Measurements from ENCODE around the gene ADORA1. TPM values are rescaled to one million over a fixed set of nuclear protein-coding genes. Genes with fewer than 3 reads are reported as not detected.

The ADORA1 gene
- total RNA-seq, 1 donor from 2014 or later: 7.0 TPM

GRCh38 chr1:203086992-203087763, 40.3 kb upstream of the ADORA1 start:
- no peak for TF ChIP-seq CTCF (IDR thresholded peaks at IDR 0.05; ENCODE audit: insufficient read depth, low read length, poor library complexity, severe bottlenecking)
- Histone ChIP-seq H3K4me3 (ENCODE audit: low read depth, low read length) (no peak overlapping the region), H3K27me3 (ENCODE audit: control insufficient read depth, insufficient read depth, low read length) (peaks cover 10% of the 10 kb centered on the region), H3K36me3 (ENCODE audit: control insufficient read depth, insufficient read depth, low read length) (no peaks in the 10 kb centered on the region)
- DNase-seq (ENCODE audit: low read depth): no peak

GRCh38 chr1:203088441-203088840, 39.1 kb upstream of the ADORA1 start:
- Histone ChIP-seq H3K4me3 (ENCODE audit: low read depth, low read length) (no peak overlapping the region), H3K36me3 (ENCODE audit: control insufficient read depth, insufficient read depth, low read length) (no peaks in the 10 kb centered on the region), H3K27me3 (ENCODE audit: control insufficient read depth, insufficient read depth, low read length) (peaks cover 4% of the 10 kb centered on the region)
- no peak for TF ChIP-seq CTCF (IDR thresholded peaks at IDR 0.05; ENCODE audit: insufficient read depth, low read length, poor library complexity, severe bottlenecking)
- no peak for DNase-seq (ENCODE audit: low read depth)

DNA sequence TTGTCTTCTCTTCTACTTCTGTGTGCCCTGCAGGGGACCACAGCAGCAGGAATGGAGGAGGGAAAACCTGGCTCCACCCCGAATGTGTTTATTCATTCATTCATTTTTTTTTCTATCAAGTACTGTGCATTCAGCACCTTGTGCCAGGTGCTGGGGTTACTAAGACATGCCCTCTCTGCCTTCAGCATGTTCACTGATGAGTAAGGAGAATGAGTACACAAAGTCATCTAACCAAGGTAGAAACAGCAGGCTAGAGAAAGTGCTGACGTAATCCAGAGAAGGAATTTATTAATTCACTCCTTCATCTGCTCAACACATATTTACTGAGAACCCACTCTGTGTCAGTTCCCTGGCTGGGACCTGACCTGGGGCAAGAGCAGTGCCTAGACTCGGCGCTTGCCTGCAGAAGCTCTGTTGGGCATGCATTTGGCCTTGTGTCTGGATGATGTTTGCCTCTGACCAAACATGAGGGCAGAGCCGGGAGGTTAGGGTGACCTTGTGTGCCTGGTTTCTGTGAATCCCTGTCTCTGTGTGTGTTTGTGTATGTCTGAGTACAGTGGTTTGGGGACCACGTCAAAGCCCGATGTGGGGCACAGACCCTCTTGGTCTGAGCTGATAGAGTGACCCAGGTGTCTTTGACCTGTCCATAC, 38.4 kb upstream of the ADORA1 start:
- Histone ChIP-seq H3K27me3 (ENCODE audit: control insufficient read depth, insufficient read depth, low read length) (peaks cover 4% of the 10 kb centered on the region), H3K4me3 (ENCODE audit: low read depth, low read length) (no peak overlapping the region), H3K36me3 (ENCODE audit: control insufficient read depth, insufficient read depth, low read length) (no peaks in the 10 kb centered on the region)
- TF ChIP-seq CTCF (IDR thresholded peaks at IDR 0.05; ENCODE audit: insufficient read depth, low read length, poor library complexity, severe bottlenecking): no peak
- DNase-seq (ENCODE audit: low read depth): no peak

DNA sequence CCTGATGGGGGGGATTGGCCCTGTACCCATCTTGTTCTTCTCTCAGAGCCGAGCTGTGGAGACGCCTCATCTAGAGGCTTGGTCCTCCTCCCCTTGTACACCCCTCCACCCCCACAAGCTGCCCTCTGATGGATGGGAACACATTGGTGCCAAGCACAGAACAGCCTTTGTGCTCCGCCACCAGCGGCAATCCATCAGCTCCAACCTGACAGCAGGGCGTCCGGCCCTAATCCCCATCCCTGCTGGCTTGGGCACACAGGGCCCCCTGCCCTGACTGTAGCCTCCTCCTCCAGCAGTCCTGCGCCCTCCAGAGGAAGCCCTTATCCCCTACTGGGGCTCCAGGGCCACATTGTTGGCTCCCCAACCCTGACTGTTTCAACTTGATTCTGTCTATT, 37.9 kb upstream of the ADORA1 start:
- H3K4me3 ChIP-seq (ENCODE audit: low read depth, low read length): no peak overlapping the region
- H3K36me3 ChIP-seq (ENCODE audit: control insufficient read depth, insufficient read depth, low read length): no peaks in the 10 kb centered on the region
- H3K27me3 ChIP-seq (ENCODE audit: control insufficient read depth, insufficient read depth, low read length): peaks cover 4% of the 10 kb centered on the region
- no peak for DNase-seq (ENCODE audit: low read depth)
- TF ChIP-seq CTCF (IDR thresholded peaks at IDR 0.05; ENCODE audit: insufficient read depth, low read length, poor library complexity, severe bottlenecking): no peak

DNA sequence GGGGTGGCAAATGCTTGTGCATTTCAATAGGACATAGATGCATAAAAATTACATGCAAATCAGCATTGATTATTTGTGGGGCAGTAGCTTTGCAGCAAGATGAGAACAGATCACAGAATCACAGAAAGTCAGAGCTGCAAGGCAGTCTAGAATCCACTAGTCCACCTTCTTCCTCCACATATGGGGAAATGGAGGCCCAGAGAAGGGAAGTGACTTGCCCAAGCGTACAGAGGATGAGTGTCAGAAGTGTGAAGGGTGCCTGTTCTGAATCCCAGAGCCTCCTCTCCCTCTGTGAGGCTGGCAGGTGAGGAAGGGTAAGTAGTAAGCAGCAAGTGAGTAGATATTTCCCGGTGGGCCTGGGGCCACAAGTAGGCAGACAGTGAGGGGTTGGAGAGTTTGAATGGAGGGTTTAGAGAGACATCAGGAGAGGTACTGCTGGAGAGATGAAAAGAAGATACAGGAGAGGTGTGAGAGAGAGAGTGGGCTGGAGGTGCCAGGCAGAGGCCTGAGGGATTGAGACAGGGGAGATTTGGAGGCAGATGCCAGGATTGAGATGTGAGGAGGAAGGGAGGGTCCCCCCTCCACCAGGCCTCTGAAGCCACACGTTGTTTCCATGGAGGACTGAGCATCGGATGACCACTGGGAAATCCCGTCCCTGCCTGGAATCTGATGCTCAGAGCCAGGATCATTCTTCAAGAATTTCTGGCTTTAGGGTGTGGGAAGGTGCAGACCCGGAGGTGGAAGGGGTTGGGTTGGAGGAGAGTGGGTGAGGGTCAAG, 36.9 kb upstream of the ADORA1 start:
- TF ChIP-seq CTCF (IDR thresholded peaks at IDR 0.05; ENCODE audit: insufficient read depth, low read length, poor library complexity, severe bottlenecking): no peak
- DNase-seq (ENCODE audit: low read depth): no peak
- H3K4me3 ChIP-seq (ENCODE audit: low read depth, low read length): no peak overlapping the region
- no peaks in the 10 kb centered on the region for H3K36me3 ChIP-seq (ENCODE audit: control insufficient read depth, insufficient read depth, low read length)
- peaks cover 4% of the 10 kb centered on the region for H3K27me3 ChIP-seq (ENCODE audit: control insufficient read depth, insufficient read depth, low read length)

Measured in kidney epithelial cell (primary cell).